K562 (cell line): Measurements from ENCODE around the gene C7orf57. TPM values are rescaled to one million over a fixed set of nuclear protein-coding genes. Genes with fewer than 3 reads are reported as not detected.

Source experiments
- ARID1B ChIP-seq: fragments of 450-650 bp; IDR thresholded peaks from 2 replicates; pipeline ENCODE4 v1.6.1; 2016; ENCODE audit warnings: antibody characterized with exemption, mild to moderate bottlenecking, inconsistent platforms
- COPS2 ChIP-seq: fragments of 450-650 bp; conservative IDR thresholded peaks from 2 replicates; pipeline ENCODE4 v1.6.1; 2016; ENCODE audit warnings: mild to moderate bottlenecking, moderate library complexity
- CREM ChIP-seq: IDR thresholded peaks from 2 replicates; pipeline ENCODE4 v1.6.1; 2014; ENCODE audit warnings: antibody characterized with exemption, low read depth
- ETV5 ChIP-seq: sonication (generic); formaldehyde crosslinking; IDR thresholded peaks from 2 replicates; pipeline ENCODE4 v1.4.0; 2020; ENCODE audit warnings: low read depth, mild to moderate bottlenecking, missing genetic modification reagents
- EWSR1 ChIP-seq: fragments of 450-650 bp; IDR thresholded peaks from 2 replicates; pipeline ENCODE4 v1.6.1; 2018; ENCODE audit warnings: borderline replicate concordance, mild to moderate bottlenecking, low read depth, moderate library complexity; ENCODE audit not compliant: partially characterized antibody
- FIP1L1 ChIP-seq: fragments of 200-400 bp; formaldehyde crosslinking; IDR thresholded peaks from 2 replicates; pipeline ENCODE4 v1.6.1; 2018; ENCODE audit warnings: mild to moderate bottlenecking, low read depth, low read length; ENCODE audit not compliant: poor library complexity, severe bottlenecking
- FOXK1 ChIP-seq: sonication (generic); formaldehyde crosslinking; IDR thresholded peaks from 2 replicates; pipeline ENCODE4 v1.8.0; 2022; ENCODE audit warnings: missing genetic modification reagents, mild to moderate bottlenecking, borderline replicate concordance
- GABPA ChIP-seq: fragments of 200-800 bp; sonication (Bioruptor generic); conservative IDR thresholded peaks from 2 replicates; pipeline ENCODE4 v1.6.1; 2016; ENCODE audit warnings: low read depth, missing genetic modification characterization, missing compliant biosample characterization
- HDAC8 ChIP-seq: fragments of 450-650 bp; IDR thresholded peaks from 2 replicates; pipeline ENCODE4 v1.6.1; 2016; ENCODE audit warnings: mild to moderate bottlenecking, missing genetic modification characterization, moderate library complexity, missing compliant biosample characterization
- JUND ChIP-seq, 2 experiments: IDR thresholded peaks; 2 replicates in 1 of 2; 3 replicates in 1 of 2; pipeline ENCODE4 v1.6.1; 2011; ENCODE audit warnings: borderline replicate concordance in 2 of 2, low read depth in 2 of 2, low read length in 2 of 2, improper control_type of control experiment in 1 of 2, missing biosample characterization in 1 of 2, missing genetic modification characterization in 1 of 2, missing genetic modification reagents in 1 of 2
- KAT7 ChIP-seq: sonication (generic); formaldehyde crosslinking; IDR thresholded peaks from 2 replicates; pipeline ENCODE4 v1.8.0; 2022; ENCODE audit warnings: missing genetic modification reagents, mild to moderate bottlenecking, borderline replicate concordance
- MYC ChIP-seq, 2 experiments: fragments of 250-450 bp in 1 of 2; sonication (Bioruptor Pico) in 1 of 2; IDR thresholded peaks; 2 replicates each; pipeline versions ENCODE4 v1.5.1 to v1.6.1; 2012 to 2021; ENCODE audit warnings: low read depth in 2 of 2, borderline replicate concordance in 1 of 2, improper control_type of control experiment in 1 of 2, low read length in 1 of 2, mild to moderate bottlenecking in 1 of 2, moderate library complexity in 1 of 2
- MYNN ChIP-seq, 2 experiments: sonication (generic); formaldehyde crosslinking in 1 of 2; IDR thresholded peaks; 2 replicates each; pipeline versions ENCODE4 v1.5.0 to v1.6.1; 2016 to 2020; ENCODE audit warnings: antibody characterized with exemption in 1 of 2, missing genetic modification reagents in 1 of 2
- PHF21A ChIP-seq: fragments of 450-650 bp; IDR thresholded peaks from 2 replicates; pipeline ENCODE4 v1.6.1; 2017; ENCODE audit warnings: low read depth, borderline replicate concordance
- RCOR1 ChIP-seq, 2 experiments: IDR thresholded peaks; 2 replicates each; pipeline ENCODE4 v1.6.1; 2012; ENCODE audit warnings: low read depth in 2 of 2, low read length in 2 of 2, borderline replicate concordance in 1 of 2, improper control_type of control experiment in 1 of 2
- ZKSCAN1 ChIP-seq: fragments of 150-350 bp; IDR thresholded peaks from 2 replicates; pipeline ENCODE4 v1.6.1; 2016; ENCODE audit warnings: low read depth, low read length
- ZNF23 ChIP-seq: fragments of 250-450 bp; sonication (Bioruptor Pico); IDR thresholded peaks from 2 replicates; pipeline ENCODE4 v1.4.0; 2020; ENCODE audit warnings: mild to moderate bottlenecking
- ZNF408 ChIP-seq: fragments of 250-450 bp; sonication (Bioruptor Pico); IDR thresholded peaks from 2 replicates; pipeline ENCODE4 v1.4.0; 2020; ENCODE audit warnings: low read depth, mild to moderate bottlenecking, moderate library complexity
- ZNF444 ChIP-seq: fragments of 250-450 bp; sonication (Bioruptor Pico); IDR thresholded peaks from 2 replicates; pipeline ENCODE4 v1.4.0; 2020; ENCODE audit warnings: mild to moderate bottlenecking, moderate library complexity
- ZNF668 ChIP-seq: fragments of 250-450 bp; sonication (Bioruptor Pico); IDR thresholded peaks from 2 replicates; pipeline ENCODE4 v1.8.0; 2022; ENCODE audit warnings: mild to moderate bottlenecking, inconsistent platforms
- polyA plus RNA-seq, 8 experiments: library from polyadenylated mRNA; depleted of rRNA in 4 of 8; stranded (reverse) in 5 of 8; unstranded in 3 of 8; fragments of >200 nt; fragmentation: Nextera tagmentation in 2 of 8; fragmentation: Illumina TruSeq in 1 of 8; extraction: Ambion mirVana in 2 of 8; extraction: Trizol in 1 of 8; gene quantifications; 2 replicates each; pipeline versions ENCODE4 v1.2.1 to v1.2.3, GENCODE V29; 2011 to 2014; ENCODE audit warnings: inconsistent platforms in 1 of 8, missing spikeins in 1 of 8
- total RNA-seq, 7 experiments: library from RNA; depleted of rRNA in 6 of 7; stranded (reverse); fragments of >200 nt in 6 of 7; fragmentation: Illumina TruSeq in 2 of 7; extraction: Trizol in 2 of 7; gene quantifications; 2 replicates each; pipeline versions ENCODE4 v1.2.1 to v1.2.3, GENCODE V29; 2011 to 2021; ENCODE audit warnings: low replicate concordance in 1 of 7
- TF ChIP-seq, protein P1 (sequence below): fragments of 450-650 bp; formaldehyde crosslinking; IDR thresholded peaks from 2 replicates; pipeline ENCODE4 v1.4.0; 2020; ENCODE audit warnings: mild to moderate bottlenecking, moderate library complexity
- TF ChIP-seq, protein P2 (sequence below): sonication (generic); formaldehyde crosslinking; IDR thresholded peaks from 2 replicates; pipeline ENCODE4 v1.5.0; 2020; ENCODE audit warnings: missing genetic modification reagents
- TF ChIP-seq, protein P3 (sequence below): fragments of 200-400 bp; formaldehyde crosslinking; IDR thresholded peaks from 2 replicates; pipeline ENCODE4 v1.6.1; 2017; ENCODE audit warnings: mild to moderate bottlenecking, low read depth, low read length, moderate library complexity

C7orf57 gene
- total and polyA plus RNA-seq, 9 of the 15 experiments (the other 6 are each of a cell fraction or from before 2014, with no cell fraction given): not detected

DNA sequence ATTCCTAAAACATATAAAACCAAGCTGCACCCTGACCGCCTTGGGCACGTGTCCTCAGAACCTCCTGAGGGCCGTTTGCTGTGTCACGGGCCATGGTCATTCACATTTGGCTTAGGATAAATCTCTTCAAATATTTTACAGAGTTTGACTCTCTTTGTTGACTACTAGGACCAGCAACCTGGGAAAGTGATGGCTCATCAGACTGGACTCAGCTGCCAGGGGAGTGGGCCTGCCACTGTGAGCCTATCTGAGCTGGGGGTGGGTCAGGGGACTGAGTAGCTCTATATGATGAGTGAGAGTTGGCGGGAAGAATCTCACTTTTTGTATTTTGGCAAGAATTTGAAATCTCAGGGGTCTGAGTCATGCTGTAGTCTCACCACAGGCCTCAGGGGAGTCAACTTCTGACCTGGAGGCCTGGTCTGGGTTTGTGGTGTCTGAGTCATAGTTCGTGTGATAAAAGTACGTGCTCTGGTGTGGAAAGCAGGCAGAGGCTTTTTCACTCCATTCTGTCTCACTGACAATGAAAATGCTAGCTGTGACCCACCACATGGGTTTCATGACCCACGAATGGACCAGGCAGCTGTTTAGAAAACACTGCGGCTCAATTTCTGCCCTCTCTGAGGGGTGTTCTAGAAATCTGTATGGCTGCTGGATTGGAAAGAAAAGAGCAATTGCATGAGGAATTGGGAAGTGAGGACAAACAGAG, 49.5 kb downstream of the C7orf57 start (continued):
- TF ChIP-seq FOXK1 (CRISPR knock-in tag) (no peak), EWSR1 (no peak), ZNF668 (no peak), PHF21A (0 out of 2 replicates have a peak, but pooled peaks have one; percentile 12), RCOR1 (IDR thresholded peaks at IDR 0.05; ENCODE audit: borderline replicate concordance in 1 of 2, low read depth in 2 of 2, low read length in 2 of 2) (peak; percentile 92 to 100; a peak in 3 of 4 replicates), JUND (IDR thresholded peaks at IDR 0.05; ENCODE audit: borderline replicate concordance, low read depth, low read length) (peak; percentile 99), JUND (tag; IDR thresholded peaks at IDR 0.05; ENCODE audit: borderline replicate concordance, low read depth, low read length) (peak; percentile 97), ZKSCAN1 (no peak), FIP1L1 (no peak), ZNF444 (no peak), MYC (IDR thresholded peaks at IDR 0.05; ENCODE audit: low read depth, low read length) (peak; percentile 52; the same call in 1 of the 2 replicates), MYC (CRISPR knock-in tag; IDR thresholded peaks at IDR 0.05; ENCODE audit: borderline replicate concordance, low read depth) (no peak), ETV5 (CRISPR knock-in tag) (no peak), GABPA (no peak), CREM (peak; percentile 56; the same call in 1 of the 2 replicates), COPS2 (no peak), MYNN (IDR thresholded peaks at IDR 0.05) (no peak), MYNN (CRISPR knock-in tag; IDR thresholded peaks at IDR 0.05) (no peak), ARID1B (peak; percentile 86), ZNF23 (CRISPR knock-in tag) (no peak), KAT7 (CRISPR knock-in tag) (no peak), HDAC8 (tag) (peak; percentile 63; the same call in 1 of the 2 replicates), ZNF408 (no peak)
- TF ChIP-seq, protein P1, sequence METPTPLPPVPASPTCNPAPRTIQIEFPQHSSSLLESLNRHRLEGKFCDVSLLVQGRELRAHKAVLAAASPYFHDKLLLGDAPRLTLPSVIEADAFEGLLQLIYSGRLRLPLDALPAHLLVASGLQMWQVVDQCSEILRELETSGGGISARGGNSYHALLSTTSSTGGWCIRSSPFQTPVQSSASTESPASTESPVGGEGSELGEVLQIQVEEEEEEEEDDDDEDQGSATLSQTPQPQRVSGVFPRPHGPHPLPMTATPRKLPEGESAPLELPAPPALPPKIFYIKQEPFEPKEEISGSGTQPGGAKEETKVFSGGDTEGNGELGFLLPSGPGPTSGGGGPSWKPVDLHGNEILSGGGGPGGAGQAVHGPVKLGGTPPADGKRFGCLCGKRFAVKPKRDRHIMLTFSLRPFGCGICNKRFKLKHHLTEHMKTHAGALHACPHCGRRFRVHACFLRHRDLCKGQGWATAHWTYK (CRISPR knock-in tag): no peak
- TF ChIP-seq, protein P2, sequence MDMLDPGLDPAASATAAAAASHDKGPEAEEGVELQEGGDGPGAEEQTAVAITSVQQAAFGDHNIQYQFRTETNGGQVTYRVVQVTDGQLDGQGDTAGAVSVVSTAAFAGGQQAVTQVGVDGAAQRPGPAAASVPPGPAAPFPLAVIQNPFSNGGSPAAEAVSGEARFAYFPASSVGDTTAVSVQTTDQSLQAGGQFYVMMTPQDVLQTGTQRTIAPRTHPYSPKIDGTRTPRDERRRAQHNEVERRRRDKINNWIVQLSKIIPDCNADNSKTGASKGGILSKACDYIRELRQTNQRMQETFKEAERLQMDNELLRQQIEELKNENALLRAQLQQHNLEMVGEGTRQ: no peak
- TF ChIP-seq, protein P3, sequence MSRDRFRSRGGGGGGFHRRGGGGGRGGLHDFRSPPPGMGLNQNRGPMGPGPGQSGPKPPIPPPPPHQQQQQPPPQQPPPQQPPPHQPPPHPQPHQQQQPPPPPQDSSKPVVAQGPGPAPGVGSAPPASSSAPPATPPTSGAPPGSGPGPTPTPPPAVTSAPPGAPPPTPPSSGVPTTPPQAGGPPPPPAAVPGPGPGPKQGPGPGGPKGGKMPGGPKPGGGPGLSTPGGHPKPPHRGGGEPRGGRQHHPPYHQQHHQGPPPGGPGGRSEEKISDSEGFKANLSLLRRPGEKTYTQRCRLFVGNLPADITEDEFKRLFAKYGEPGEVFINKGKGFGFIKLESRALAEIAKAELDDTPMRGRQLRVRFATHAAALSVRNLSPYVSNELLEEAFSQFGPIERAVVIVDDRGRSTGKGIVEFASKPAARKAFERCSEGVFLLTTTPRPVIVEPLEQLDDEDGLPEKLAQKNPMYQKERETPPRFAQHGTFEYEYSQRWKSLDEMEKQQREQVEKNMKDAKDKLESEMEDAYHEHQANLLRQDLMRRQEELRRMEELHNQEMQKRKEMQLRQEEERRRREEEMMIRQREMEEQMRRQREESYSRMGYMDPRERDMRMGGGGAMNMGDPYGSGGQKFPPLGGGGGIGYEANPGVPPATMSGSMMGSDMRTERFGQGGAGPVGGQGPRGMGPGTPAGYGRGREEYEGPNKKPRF: no peak
